ENCODE measurements around the gene KCNJ4.
"Not testable (repeated sequence)": the region's sequence is repeated elsewhere in the genome, so short reads cannot be mapped to it uniquely, and the experiment has no call there.

KCNJ4 gene

DNA sequence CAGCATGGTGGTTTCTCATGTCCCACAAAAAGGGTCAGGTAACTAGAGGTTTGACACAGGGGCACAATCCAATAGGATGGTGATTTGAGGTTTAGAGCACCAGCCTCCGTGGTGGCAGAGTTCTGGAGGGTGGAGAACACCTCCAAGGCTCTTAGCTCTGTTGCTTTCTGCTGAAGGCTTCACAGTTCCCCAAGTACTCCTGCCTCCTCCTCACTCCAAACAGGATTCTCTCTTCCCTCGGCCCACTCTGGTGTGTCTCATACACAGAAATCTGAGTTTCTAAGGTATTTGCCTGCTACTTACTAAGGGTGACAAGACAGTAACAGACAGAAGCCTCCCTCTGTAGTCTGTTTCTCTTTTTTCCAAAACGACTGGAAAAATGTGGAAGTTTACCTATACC lies 73.6 kb downstream of the KCNJ4 start:
- not testable (repeated sequence) for DNase-seq (ENCODE audit: low spot score)

Data from GM03348 (cell line).